UCSD-AML1 (cell line): ENCODE measurements around the gene ARHGAP4.

Experiments
- DNase-seq: peaks from one replicate; lab custom pipeline; 2025; ENCODE audit not compliant: unreplicated experiment; lab: John Stamatoyannopoulos, UW

The ARHGAP4 gene

GRCh38 chrX:153925739-153926551, at the start of gene ARHGAP4:
Gene ARHGAP4 (minus strand): TSS chrX:153926264. CDS start chrX:153926202, 62 bp downstream.
- DNase-seq, result peak; percentile 78

GRCh38 chrX:153974726-153975286, 48.7 kb upstream of the ARHGAP4 start:
- no peak for DNase-seq

- peak; percentile 26 for DNase-seq
Observed at GRCh38 chrX:153974003-153974725, 48.1 kb upstream of the ARHGAP4 start.

GRCh38 chrX:153973127-153974002, 47.3 kb upstream of the ARHGAP4 start:
- no peak for DNase-seq

GRCh38 chrX:153972368-153973126, 46.5 kb upstream of the ARHGAP4 start, which contains the start of gene TMEM187:
Gene TMEM187 (plus strand): TSS chrX:153972754. CDS start chrX:153982063, 9,309 bp downstream.
- DNase-seq, result peak; percentile 89

- DNase-seq, result peak; percentile 96
Observed at GRCh38 chrX:153971450-153972367, 45.6 kb upstream of the ARHGAP4 start, which contains the start of gene HCFC1. Gene HCFC1 (minus strand): TSS chrX:153971818. CDS start chrX:153970840, 978 bp downstream.

GRCh38 chrX:153971124-153971449, 45.0 kb upstream of the ARHGAP4 start:
- DNase-seq, result peak; percentile 94

- DNase-seq, result peak; percentile 56
Observed at GRCh38 chrX:153970357-153971123, 44.5 kb upstream of the ARHGAP4 start.

GRCh38 chrX:153969904-153970356, 43.9 kb upstream of the ARHGAP4 start:
- peak; percentile 54 for DNase-seq

- no peak for DNase-seq
Observed at GRCh38 chrX:153969125-153969903, 43.2 kb upstream of the ARHGAP4 start.

GRCh38 chrX:153968754-153969124, 42.7 kb upstream of the ARHGAP4 start:
- DNase-seq, result peak; percentile 40

GRCh38 chrX:153968255-153968654, 42.2 kb upstream of the ARHGAP4 start:
- no peak for DNase-seq

- DNase-seq, result peak; percentile 33
Observed at GRCh38 chrX:153967536-153968224, 41.6 kb upstream of the ARHGAP4 start.

GRCh38 chrX:153966841-153967535, 40.9 kb upstream of the ARHGAP4 start:
- no peak for DNase-seq

- DNase-seq, result no peak
Observed at GRCh38 chrX:153966283-153966688, 40.2 kb upstream of the ARHGAP4 start.

GRCh38 chrX:153965406-153965805, 39.3 kb upstream of the ARHGAP4 start:
- no peak for DNase-seq
